Retina (tissue), 1 donor: ENCODE data around the gene RUFY4.
"Not testable (repeated sequence)": the region's sequence is repeated elsewhere in the genome, so short reads cannot be mapped to it uniquely, and the experiment has no call there.

ENCODE experiments used
- DNase-seq: peaks from one replicate; pipeline ENCODE4 v3.0.0-alpha.2; 2016

The RUFY4 gene

DNA sequence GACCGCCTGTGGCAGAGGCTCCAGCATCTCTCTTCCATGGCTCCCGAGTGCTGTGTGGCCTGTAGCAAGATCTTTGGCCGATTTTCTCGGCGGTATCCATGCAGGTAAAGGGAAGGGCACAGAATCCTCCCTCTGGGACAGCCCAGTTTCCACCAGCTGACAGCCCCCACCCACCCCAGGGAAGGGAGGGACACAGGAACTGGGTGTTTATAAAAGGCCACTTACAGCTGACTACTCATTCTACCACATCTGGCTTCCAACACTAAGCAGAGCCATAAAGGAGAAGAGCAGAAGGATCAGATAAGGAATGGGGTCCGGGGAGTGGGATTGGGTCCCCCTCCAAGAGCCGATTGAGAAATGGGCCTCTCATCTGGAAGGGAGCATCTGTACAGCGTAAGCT is 20.2 kb downstream of the RUFY4 start:
- DNase-seq = no peak

DNA sequence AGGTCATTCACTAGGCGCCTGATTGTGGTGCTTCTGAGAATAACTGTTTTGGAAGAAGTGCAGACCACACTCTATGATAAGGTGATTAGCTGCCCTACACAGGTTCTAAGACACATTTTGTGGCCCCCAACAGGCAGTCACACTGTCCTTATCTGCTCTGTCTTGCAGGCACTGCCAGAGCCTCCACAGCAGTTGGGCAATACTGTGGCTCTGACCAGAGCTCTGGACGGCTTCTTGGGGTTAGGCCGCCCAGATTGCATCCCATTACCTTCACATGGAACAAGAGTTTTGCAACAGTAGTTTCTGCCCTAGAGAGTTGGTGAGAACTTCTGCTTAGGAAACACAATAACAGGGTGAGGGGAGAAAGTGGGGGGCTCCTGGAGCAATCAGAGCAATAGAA is 22.7 kb downstream of the RUFY4 start:
- no peak for DNase-seq

DNA sequence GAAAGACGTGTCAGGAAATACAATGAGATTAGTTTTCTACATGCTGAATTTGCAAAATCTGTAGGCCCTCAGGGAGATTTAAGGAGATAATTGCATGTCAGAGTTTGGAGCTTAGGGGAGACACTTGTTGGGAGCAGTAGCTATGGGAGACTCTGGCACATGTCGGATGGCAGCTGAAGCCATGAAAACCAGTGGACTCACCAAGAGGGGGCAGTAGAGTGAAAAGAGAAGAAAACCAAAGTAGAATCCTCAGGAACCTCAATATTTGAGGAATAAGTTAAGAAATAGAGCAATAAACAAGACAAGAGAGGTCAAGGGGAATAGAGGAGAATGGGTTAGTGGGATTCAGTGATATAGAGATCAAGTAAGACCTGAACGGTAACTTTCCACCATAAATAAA is 24.8 kb downstream of the RUFY4 start:
- no peak for DNase-seq

DNA sequence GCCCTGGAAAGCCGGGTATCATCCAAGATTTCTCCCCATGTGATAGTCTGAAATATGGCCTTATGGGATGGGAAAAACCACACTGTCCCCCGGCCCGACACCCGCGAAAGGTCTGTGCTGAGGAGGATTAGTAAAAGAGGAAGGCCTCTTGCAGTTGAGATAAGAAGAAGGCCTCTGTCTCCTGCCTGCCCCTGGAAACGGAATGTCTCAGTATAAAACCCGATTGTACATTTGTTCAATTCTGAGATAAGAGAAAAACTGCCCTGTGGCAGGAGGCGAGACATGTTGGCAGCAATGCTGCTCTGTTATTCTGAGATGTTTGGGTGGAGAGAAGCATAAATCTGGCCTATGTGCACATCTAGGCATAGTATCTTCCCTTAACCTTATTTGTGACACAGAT is 26.8 kb downstream of the RUFY4 start:
- DNase-seq = no peak

DNA sequence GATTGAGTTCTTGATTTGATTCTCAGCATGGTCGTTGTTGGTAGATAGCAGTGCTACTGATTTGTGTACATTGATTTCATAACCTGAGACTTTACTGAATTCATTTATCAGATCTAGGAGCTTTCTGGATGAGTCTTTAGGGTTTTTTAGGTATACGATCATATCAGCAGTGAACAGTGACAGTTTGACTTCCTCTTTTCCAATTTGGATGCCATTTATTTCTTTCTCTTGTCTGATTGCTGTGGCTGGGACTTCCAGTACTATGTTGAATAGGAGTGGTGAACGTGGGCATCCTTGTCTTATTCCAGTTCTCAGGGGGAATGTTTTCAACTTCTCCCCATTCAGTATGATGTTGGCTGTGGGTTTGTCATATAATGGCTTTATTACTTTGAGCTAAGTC is 28.9 kb downstream of the RUFY4 start:
- DNase-seq = no peak

DNA sequence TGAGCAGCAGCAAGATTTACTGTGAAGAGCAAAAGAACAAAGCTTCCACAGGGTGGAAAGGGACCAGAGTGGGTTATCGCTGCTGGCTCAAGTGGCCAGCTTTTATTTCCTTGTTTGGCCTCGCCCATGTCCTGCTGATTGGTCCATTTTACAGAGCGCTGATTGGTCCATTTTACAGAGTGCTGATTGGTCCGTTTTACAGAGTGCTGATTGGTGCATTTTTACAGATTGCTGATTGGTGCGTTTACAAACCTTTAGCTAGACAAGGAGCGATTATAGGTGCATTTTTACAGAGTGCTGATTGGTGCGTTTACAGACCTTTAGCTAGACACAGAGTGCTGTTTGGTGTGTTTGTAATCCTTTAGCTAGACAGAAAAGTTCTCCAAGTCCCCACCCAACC is 39.8 kb downstream of the RUFY4 start:
- DNase-seq = not testable (repeated sequence)

DNA sequence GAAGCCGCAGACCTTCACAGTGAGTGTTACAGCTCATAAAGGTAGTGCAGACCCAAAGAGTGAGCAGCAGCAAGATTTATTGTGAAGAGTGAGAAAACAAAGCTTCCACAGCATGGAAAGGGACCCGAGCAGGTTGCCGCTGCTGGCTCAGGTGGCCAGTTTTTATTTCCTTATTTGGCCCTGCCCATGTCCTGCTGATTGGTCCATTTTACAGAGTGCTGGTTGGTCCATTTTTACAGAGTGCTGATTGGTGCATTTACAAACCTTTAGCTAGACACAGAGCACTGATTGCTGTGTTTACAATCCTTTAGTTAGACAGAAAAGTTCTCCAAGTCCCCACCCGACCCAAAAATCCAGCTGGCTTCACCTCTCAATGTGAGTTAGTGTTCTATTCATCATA is 52.7 kb downstream of the RUFY4 start:
- not testable (repeated sequence) for DNase-seq

DNA sequence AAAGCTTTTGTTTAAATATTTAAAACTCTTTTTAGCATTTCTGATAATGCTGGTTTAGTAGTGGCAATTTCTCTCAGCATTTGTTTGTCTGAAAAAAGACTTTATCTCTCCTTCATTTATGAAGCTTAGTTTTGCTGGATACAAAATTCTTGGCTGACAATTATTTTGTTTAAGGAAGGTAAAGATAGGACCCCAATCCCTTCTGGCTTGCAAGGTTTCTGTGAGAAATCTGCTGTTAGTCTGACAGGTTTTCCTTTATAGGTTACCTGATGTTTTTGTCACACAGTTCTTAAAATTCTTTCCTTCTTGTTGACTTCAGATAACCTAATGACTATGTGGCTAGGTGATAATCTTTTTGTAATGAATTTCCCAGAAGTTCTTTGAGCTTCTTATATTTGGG is 53.2 kb downstream of the RUFY4 start:
- not testable (repeated sequence) for DNase-seq

DNA sequence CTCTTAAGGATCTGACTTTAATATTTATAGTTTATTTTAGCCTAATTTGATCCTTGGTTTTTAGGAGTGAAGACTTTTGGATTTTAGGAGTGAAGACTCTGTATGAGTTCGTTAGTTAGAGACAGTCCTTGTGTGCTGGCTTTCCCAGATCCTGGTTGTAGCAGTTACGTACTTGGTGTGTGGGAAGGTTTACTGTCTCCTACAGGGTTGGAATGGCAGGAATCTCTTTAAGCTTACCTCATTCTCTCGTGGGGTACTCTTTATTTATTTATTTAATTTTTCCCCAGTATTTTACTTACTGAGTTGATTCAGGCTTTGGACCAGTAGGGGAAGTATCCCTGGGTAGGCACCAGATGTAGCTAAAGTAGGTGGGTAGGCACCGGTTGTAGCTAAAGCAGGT is 54.9 kb downstream of the RUFY4 start:
- no peak for DNase-seq

DNA sequence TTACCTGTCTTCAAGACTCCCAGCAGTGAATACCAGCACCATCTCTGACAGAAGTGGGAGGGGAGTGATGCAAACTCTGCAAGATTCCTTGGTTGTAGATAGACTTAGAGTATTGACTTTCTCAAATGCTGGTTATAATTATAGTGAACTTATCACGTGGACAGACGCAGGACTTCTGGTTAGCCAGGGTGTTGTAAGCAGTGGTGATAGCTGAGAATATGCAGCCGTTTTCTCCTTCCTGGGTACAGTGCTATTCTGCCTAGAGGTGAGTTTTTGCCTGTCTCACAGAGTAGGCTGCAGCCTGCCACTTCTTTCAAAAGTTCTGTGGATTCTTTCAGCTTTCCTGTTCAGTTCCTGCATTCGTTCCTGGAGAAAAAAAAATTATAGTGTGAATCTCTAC is 56.0 kb downstream of the RUFY4 start:
- no peak for DNase-seq

DNA sequence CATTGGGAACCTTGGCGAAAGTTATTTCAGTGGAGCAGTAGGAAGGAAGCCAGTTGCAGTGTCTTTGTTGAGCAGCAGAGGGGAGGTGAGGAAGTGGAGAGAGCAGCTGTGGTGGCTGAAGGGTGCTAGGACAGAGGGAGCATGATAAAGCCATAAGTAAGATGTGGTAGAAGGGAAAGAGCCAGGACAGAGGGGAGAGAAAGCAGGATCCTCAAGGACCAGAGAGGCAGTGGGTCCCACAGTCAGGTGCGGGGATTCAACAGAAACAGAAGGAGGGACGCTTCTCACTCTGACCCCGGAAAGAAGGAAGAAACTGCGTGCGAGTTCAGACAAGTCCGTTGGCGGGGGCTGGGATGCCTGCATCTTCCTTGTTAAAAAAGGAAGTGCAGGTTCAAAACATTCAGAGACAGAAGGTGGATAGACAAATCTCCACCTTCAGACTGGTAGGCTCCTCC is 56.6 kb downstream of the RUFY4 start, which contains the start of gene CXCR2:
TSS of gene CXCR2 (plus strand) at position 403 of the 455 bp plus-strand sequence. CDS start 8,774 bp downstream, outside the sequence.
- no peak for DNase-seq

DNA sequence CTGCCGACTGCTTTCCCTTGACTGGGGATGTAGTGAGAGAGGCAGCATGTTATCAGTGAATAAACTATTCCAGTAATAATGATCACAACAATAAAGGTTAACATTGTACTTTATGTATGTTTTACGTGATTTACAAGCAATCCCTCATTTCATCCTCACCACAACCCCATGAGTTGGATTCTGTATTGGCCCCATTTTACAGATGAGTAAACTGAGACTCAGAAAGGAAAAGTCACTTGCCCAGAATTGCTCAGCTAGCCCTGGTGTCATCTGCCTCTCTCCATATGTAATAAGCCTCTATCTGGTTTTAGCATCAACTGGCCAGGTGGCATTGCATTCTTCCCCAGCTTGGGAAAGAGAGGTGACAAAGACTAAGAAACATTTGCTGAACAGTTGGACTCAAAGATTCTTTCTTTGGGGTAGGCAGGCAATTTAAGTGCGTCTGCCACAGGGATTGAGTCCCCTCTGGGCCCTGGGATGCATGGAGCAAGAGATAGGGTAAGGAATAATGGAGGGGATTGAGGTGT is 58.9 kb downstream of the RUFY4 start:
- DNase-seq = no peak

DNA sequence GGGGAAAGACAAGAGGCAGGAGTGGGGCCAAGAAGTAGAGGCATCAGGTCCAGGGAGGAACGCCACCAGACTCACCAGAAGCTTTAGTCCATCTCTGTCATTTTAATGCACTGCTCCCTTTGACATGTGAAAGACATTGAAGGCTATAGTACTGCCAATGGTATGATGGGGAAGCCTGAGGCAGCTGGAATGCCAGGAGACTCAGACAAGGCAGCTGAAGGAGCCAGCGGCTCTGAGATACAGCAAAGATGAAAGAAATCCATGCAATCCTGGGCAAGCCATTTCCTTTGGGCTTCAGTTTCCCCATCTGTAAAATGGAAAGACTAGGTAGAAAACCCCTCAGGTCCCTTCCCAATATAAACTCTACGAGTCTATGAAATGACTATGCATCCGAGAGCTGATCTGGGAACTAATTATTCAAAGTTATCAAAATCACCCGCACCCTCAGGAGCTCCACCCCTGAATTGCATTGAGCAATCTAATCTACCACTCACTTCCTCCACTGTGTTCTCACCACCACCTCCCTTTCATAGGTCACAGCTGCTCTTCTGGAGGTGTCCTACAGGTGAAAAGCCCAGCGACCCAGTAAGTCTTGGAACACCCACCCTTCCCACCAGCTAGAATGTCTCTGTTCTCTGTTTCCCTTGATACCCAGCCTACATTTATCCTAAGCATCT is 59.9 kb downstream of the RUFY4 start:
- DNase-seq = no peak

DNA sequence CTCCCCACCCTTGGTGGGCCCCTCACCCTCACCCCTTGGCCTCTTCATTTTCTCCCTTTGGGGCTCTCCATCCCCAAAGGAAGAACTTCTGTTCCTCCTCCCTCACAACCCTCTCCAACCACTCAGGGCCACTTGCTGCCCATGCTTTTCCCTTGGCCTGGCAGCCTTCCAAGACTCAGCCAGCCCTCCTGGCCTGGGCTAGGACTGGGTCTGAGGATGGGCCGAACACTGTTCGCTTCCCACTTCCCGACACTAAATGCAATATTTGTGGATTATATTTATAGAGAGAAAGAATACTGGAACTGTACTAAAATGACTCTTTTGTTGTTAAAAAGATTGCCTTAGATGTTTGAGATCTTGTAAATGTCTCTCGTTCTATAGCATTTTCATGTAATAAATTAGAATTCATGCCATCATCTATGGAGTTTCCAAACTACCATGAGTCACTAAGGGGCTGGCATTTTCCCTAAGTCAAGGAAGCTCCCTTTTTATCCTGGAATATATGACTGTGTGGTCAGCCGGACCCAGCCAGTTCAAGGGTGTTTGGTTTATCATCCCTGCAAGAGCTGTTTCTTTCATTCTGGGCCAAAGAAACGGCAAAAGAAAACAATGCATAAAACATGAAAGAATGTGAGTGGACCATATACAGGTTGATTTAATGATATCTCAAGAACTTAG is 60.5 kb downstream of the RUFY4 start:
- DNase-seq = no peak

DNA sequence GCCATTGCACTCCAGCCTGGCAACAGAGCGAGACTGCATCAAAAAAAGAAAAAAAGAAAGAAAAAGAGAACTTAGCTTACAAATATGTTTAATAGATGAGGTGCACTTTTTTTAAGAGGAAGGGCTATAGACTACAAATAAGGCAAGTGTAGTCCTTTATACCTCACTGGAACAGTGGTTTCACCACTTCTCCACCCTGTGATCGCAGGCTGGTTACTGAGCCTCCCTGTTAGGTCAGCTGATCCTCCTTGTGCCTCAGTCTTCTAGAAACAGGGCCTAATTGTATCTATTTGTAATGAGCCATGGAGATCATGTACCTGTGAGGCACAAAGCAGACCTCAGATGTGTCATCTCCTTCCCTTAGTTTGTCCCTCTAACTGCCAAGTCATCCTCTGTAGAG is 61.3 kb downstream of the RUFY4 start:
- DNase-seq = no peak

DNA sequence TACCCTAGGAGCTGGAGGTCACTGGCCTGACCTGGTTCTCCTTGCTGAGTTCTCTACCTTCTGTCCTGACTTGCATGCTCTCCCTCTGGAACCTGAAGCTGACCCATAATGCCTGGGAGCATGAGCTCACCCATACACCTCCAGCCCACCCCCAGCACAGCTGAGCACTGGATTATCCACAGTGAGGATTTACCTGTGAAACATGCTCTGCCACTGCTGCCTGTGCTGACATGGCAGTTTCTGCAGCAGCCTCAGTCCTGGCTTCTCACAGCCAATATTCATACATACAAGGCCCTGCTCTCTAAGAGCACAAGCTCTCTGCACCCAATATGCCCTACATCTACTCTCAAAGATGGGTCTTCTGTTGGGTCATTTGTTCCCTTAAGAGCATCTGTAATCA is 61.8 kb downstream of the RUFY4 start:
- DNase-seq = no peak

DNA sequence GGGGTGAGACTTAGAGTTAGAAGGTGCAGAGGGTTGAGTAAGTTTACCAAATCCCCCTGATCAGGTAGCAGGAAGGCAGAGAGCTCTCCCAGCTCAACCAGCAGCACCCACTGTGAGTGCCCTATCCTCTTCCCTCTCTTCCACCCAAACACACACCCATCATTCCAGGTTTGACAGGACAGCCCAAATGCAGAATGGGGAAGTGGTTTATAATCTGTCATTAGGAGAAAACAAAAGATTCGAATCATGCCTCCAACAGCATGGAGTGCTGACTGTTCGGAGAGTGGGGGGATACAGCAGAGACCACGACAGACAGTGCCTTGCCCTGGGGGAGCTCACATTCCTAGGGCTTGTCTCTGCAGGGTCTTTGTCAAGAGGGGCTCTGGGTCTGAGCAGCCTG is 68.5 kb downstream of the RUFY4 start:
- DNase-seq = no peak

DNA sequence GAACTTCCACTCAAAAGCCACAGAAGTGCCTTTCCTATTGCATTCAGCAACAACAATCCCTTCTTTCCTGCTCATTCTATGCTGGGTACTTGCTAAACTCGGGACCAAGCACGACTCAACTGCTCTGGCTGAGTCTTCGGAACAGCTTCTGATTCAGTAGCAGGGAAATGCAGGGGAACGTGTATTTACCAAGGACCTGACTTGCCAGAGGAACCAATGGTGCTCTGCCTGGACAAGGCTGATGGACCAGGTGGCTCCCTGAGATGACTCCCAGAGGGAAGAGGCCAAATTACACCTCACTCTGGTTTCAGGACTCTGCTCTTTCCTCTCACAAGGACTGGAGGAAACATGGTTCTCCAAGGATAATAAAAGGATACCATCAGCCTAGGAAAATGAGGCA is 69.0 kb downstream of the RUFY4 start:
- no peak for DNase-seq
